H1 (cell line): ENCODE data around the gene MACIR. TPM values are rescaled to one million over a fixed set of nuclear protein-coding genes. Genes with fewer than 3 reads are reported as not detected.

Source experiments
- KDM5A ChIP-seq: fragments of 200-600 bp; IDR thresholded peaks from 2 replicates; pipeline ENCODE4 v1.7.1; 2012; ENCODE audit warnings: mild to moderate bottlenecking, low read length, inconsistent platforms, mixed read lengths
- RNF2 ChIP-seq: fragments of 200-900, 300-1000 bp; sonication (generic); IDR thresholded peaks from 2 replicates; pipeline ENCODE4 v1.7.1; 2016; ENCODE audit warnings: borderline replicate concordance, low read depth, mild to moderate bottlenecking, antibody characterized with exemption, low read length; ENCODE audit not compliant: poor library complexity, severe bottlenecking; ENCODE audit errors: missing control alignments
- SIX5 ChIP-seq: IDR thresholded peaks from 2 replicates; pipeline ENCODE4 v1.6.1; 2011; ENCODE audit warnings: mild to moderate bottlenecking, low read depth, low read length
- SP4 ChIP-seq: IDR thresholded peaks from 2 replicates; pipeline ENCODE4 v1.6.1; 2012; ENCODE audit warnings: low read length, inconsistent platforms
- TAF1 ChIP-seq: IDR thresholded peaks from 2 replicates; pipeline ENCODE4 v1.6.1; 2011; ENCODE audit warnings: mild to moderate bottlenecking, low read depth, low read length
- polyA plus RNA-seq, 7 experiments: library from polyadenylated mRNA; depleted of rRNA in 3 of 7; stranded (reverse) in 5 of 7; unstranded in 2 of 7; fragments of >200 nt in 5 of 7; fragments of 200-250 nt in 2 of 7; gene quantifications; 1 replicate in 5 of 7; 2 replicates in 1 of 7; 4 replicates in 1 of 7; pipeline versions ENCODE4 v1.2.1 to v1.2.3, GENCODE V29; 2011 to 2013; ENCODE audit warnings: missing spikeins in 2 of 7, mixed read lengths in 2 of 7
- total RNA-seq: library from RNA; stranded (reverse); fragmentation: NEBNext Ultra II Directional; extraction: Animal tissue kit (Norgen Biotek cat#: 25700); gene quantifications from 2 replicates; pipeline ENCODE4 v1.2.1, GENCODE V29; 2021

Gene MACIR
- total and polyA plus RNA-seq, 2 of the 8 experiments (the other 6 are each of a cell fraction or from before 2014, with no cell fraction given), result 8.0 to 19.2 TPM

- no peak for TF ChIP-seq TAF1
- no peak for TF ChIP-seq RNF2
- no peak for TF ChIP-seq SIX5
- TF ChIP-seq SP4, result no peak
- TF ChIP-seq KDM5A, result no peak
These were observed 5.9 kb downstream of the MACIR start (continued) for GRCh38 chr5:103264508-103264907.
